ENCODE measurements around the gene ZBTB32.
A peak's percentile ranks its signal among the peaks of the same experiment; 100 is the strongest.

- TF ChIP-seq POLR2A (IDR thresholded peaks at IDR 0.05) (peak; percentile 94), CTCF (IDR thresholded peaks at IDR 0.05) (peak; percentile 9 to 55 (median 19)), EP300 (IDR thresholded peaks at IDR 0.05) (no peak)
These were observed 44.0 kb downstream of the ZBTB32 start, which contains the start of gene LIN37 for GRCh38 chr19:35748106-35749020.

Data from ovary (tissue), 3 donors.